HuH-7 (cell line): ENCODE measurements around the gene BTN3A1.
"Not testable (repeated sequence)": the region's sequence is repeated elsewhere in the genome, so short reads cannot be mapped to it uniquely, and the experiment has no call there.

Source experiments
- DNase-seq: peaks from one replicate; pipeline ENCODE4 v3.0.0; 2011; ENCODE audit warnings: low spot score

BTN3A1 gene

GRCh38 chr6:26415036-26415614 lies 13.1 kb downstream of the BTN3A1 start:
- no peak for DNase-seq

DNA sequence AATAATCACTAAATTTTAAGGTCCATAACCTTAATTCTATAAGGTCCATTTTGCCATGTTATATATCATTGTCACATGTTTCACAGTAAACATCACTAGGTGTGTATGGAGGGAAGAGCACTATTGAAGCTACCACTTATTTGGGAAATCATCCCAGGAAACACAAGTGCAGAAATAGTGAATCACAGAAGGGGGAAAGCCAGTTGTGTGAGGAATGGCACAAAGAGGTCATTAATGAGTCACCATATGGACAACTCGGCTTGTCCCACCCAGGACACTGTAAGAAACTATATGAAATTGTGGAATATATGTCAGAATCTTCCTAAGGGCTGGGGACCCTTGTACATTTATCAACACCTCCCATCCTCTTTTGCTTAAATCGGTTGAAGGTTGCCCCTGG lies 13.7 kb downstream of the BTN3A1 start:
- DNase-seq = no peak

- no peak for DNase-seq
These were observed 14.2 kb downstream of the BTN3A1 start for GRCh38 chr6:26416288-26416687.

- DNase-seq = not testable (repeated sequence)
These were observed 16.0 kb downstream of the BTN3A1 start for GRCh38 chr6:26418077-26418476.

- not testable (repeated sequence) for DNase-seq
These were observed 16.7 kb downstream of the BTN3A1 start for GRCh38 chr6:26418795-26419194.

GRCh38 chr6:26420688-26421171 lies 18.7 kb downstream of the BTN3A1 start:
- peak; percentile 16 for DNase-seq

GRCh38 chr6:26421259-26422144 lies 19.4 kb downstream of the BTN3A1 start:
- DNase-seq = peak; percentile 61

DNA sequence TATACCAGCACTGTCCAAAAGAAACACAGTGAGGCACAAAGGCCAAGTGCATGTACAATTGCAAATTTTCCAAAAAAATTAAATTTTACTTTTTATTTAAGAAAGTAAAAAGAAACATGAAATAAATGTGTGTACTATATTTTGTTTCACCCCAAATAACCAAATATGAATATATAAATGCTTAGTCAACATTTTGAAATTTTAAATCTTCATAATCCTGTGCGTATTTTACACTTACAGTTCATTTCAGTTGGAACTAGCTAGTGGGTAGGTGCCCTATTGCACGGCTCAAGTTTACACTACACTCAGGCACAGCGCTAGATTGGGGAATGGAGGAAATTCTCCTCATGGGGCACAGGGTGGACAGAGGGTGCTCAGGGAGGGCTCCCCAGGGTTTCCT lies 20.3 kb downstream of the BTN3A1 start:
- no peak for DNase-seq

DNA sequence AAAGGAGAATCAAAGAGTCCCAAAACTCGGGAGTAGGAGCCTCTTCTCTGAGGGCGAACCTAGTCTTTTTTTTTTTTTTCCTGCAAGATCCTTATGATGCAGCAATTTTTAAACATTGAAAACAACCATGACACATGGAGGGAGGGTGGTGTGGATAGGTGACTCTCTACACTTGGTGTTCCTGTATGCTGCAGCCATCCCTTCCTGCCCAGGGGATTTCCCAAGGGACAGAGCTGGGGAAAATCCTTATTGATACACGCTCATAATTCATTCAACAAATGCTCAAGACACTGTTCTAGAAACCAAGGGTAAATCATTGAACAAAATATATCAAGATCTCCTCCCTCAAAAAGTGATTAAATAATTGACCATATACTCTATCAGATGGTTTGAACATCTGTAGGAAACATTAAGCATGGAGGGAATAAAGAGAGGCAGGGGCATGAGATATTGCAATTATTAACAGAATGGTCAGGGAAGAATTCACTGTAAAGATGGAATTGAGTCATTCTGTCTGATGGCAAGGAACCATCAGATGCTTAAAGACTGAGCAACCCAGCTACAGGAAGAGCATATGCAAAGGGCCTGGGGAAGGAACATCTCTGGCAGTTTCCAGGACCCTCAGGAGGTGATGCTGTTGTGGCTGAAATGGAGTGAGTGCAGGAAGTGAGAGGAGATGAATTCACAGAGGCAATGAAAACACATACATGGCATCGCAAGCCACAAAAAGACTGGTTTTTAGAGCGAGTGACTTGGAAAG lies 24.8 kb downstream of the BTN3A1 start:
- DNase-seq = no peak

GRCh38 chr6:26427451-26427809 lies 25.4 kb downstream of the BTN3A1 start:
- DNase-seq = no peak

GRCh38 chr6:26428206-26428605 lies 26.1 kb downstream of the BTN3A1 start:
- DNase-seq = no peak

DNA sequence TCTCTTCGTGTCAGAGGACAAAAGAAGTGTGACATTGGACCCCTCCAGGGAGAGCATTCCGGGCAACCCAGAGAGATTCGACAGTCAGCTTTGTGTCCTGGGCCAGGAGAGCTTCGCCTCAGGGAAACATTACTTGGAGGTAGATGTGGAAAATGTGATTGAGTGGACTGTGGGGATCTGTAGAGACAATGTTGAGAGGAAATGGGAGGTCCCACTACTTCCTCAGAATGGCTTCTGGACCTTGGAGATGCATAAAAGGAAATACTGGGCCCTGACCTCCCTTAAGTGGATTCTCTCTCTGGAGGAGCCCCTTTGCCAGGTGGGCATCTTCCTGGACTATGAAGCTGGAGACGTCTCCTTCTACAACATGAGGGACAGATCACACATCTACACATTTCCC lies 28.7 kb downstream of the BTN3A1 start:
- DNase-seq = no peak

- no peak for DNase-seq
These were observed 29.4 kb downstream of the BTN3A1 start for GRCh38 chr6:26431258-26432172.

DNA sequence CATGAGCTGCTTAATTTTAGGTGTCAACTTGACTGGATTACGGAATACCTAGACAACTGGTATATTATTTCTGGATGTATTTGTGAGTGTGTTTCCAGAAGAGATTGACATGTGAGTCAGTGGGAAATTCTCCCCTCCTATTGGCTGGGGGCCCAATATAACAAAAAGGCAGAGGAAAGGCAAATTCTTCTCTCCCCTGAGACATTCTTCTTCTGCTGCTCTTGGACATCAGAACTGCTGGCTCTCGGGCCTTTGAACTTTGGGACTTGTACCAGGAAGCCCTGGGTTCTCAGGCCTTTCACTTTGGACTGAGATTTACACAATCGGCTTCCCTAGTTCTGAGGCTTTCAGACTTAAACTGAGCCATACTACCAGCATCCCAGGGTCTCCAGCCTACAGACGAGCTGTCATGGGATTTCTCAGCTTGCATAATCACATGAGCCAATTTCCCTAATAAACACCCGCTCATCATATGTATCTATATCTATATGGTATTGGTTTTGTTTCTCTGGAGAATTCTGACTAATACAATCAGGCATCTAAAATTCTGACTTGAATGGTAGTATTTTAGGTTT lies 30.6 kb downstream of the BTN3A1 start:
- no peak for DNase-seq

DNA sequence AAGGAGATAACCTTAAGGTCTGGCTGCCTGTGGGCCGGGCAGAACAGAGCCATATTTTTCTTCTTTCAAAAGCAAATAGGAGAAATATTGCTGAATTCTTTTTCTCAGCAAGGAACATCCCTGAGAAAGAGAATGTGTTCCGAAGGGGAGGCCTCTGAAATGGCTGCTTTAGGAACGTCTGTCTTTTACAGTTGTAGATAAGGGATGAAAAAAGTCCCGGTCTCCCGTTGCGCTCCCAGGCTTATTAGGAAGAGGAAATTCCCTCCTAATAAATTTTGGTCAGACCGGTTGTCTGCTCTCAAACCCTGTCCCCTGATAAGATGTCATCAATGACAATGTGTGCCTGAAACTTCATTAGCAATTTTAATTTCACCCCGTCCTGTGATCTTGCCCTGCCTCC lies 31.6 kb downstream of the BTN3A1 start:
- DNase-seq = not testable (repeated sequence)

DNA sequence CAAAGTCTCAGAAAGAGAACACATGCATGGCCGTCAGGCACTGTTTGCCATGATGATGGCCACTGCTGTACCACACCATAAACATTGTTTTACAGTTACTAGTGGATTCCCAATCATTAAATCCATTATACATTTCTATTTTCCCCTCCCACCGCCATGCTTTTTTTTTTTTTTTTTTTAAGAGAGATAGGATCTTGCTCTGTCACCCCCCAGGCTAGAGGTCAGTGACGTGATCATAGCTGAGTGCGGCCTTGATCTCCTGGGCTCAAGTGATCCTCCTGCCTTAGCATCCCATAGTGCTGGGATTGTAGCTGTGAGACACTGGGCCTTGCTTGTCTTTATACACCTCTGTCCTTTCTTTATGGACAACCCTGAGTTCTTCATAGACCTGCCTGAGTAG lies 33.9 kb downstream of the BTN3A1 start:
- DNase-seq = no peak

DNA sequence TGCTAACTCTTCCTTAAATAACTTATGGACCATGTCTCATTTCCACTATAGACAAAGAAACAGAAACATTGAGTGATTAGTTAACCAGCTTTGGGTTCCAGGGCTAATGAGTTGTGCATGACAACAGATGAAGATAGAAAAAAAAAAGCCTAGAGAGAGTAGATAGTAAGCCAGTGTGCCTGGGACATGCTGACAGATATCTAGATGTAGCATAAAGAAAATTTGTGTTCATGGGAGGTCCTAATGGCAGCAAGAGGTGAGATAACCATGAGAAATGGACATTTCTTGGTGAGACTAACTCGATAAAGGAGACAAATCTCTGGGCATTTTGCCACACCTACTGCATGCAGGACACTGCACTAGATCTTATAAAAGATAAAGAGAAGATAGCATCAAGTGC lies 35.5 kb downstream of the BTN3A1 start:
- DNase-seq = no peak

DNA sequence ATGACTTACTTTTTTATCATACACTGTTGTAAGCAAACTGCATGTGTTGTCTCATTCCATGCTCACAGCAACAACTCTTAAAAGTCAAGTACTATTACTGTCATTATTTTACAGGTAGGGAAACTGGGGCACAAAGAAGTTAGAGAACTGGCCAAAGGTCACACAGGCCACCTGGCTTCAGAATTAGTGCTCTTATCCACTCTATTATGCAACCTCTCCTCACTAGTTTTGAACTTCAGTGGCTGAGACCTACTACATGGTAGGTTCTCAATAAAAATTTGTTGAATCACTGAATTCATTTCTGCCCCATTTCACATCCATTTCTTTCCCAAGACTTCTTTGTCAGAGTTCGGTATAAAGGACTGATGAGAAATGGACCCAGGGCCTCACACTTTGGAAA lies 35.9 kb downstream of the BTN3A1 start:
- no peak for DNase-seq

DNA sequence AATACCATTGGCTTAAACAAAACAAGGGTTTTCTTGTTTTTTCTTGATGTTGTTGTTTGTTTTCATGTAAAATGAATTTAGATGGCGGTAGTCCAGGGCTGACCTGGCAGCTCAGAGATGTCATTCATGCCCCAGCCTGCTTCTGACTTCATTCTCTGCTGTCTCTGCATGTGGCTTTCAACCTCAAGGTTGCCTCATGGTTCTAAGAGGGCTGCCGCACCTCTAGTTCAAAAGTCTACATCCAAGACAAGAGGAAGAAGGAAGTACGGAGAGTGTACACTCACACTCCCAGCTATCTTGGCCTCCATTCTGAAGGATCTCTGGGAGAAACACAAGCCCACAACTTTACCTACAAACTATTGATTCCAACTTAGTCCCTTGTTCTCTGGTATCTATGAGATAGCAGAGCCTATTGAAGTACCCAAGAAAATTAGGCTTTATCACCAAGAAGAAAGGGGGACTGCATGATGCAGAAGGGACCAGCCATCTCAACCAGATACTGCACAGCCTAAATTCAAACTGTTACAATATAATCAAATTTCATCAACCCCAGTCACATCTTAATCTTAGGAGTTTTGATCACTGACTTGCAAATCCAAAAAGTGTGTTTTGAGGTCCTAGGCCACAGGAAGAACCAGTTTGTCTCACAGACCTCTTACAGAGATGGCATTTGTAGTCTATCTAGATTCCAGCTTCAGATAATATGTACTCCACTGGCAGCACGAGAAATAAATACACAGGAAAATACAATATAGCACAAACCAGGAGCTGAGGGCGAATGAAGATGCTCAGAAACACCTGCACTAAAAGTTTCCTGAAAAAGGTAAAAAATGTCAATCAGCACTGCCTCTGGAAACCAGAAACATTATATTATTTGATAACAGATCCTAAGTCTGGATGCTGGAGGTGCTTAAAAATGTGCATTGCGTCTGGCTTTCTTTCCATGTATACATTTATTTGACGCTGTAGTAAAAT lies 37.4 kb downstream of the BTN3A1 start:
- no peak for DNase-seq

- no peak for DNase-seq
These were observed 38.9 kb downstream of the BTN3A1 start for GRCh38 chr6:26440977-26441358.
